Measurements from ENCODE around the gene PARD3. TPM values are rescaled to one million over a fixed set of nuclear protein-coding genes. Genes with fewer than 3 reads are reported as not detected.

PARD3 gene
- total and polyA plus RNA-seq, 2 experiments from 2014 or later: 47.2 to 59.7 TPM

DNA sequence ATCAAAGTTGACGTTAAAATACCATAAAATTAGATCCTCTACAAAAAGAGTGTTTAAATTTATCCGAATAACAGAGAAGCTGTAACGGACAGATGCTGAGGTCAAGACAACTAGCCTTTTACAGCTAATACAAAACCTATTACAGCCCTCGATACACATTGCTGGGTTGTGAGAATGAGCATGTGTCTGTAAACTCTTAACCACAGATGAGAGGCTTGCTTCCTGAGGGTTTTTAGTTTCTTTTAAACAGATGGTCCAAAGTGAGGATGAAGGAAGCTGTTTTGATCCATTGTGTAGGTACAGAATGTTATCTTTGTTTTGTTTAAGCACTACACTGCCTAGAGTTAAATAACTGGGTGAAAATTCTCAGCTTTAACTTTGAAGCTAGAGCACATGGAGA, 578.2 kb downstream of the PARD3 start:
- H3K27me3 ChIP-seq: no peaks in the 10 kb centered on the region
- TF ChIP-seq EZH2phosphoT487 (IDR thresholded peaks at IDR 0.05; ENCODE audit: low read depth, severe bottlenecking, unreplicated experiment) (no peak), EZH2 (IDR thresholded peaks at IDR 0.05; ENCODE audit: borderline replicate concordance) (no peak)
- TF ChIP-seq, protein P1, sequence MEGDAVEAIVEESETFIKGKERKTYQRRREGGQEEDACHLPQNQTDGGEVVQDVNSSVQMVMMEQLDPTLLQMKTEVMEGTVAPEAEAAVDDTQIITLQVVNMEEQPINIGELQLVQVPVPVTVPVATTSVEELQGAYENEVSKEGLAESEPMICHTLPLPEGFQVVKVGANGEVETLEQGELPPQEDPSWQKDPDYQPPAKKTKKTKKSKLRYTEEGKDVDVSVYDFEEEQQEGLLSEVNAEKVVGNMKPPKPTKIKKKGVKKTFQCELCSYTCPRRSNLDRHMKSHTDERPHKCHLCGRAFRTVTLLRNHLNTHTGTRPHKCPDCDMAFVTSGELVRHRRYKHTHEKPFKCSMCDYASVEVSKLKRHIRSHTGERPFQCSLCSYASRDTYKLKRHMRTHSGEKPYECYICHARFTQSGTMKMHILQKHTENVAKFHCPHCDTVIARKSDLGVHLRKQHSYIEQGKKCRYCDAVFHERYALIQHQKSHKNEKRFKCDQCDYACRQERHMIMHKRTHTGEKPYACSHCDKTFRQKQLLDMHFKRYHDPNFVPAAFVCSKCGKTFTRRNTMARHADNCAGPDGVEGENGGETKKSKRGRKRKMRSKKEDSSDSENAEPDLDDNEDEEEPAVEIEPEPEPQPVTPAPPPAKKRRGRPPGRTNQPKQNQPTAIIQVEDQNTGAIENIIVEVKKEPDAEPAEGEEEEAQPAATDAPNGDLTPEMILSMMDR (IDR thresholded peaks at IDR 0.05; ENCODE audit: poor library complexity): no peak
- H3K9me2 ChIP-seq (replicated peaks; ENCODE audit: insufficient read depth): no peaks in the 10 kb centered on the region
- no peak overlapping the region for H3K4me2 ChIP-seq
- no peaks in the 10 kb centered on the region for H3K9me3 ChIP-seq (ENCODE audit: low read depth)
- no peak for DNase-seq (ENCODE audit: low spot score)
- peaks cover 3% of the 10 kb centered on the region for H4K20me1 ChIP-seq (ENCODE audit: insufficient read depth, poor library complexity, severe bottlenecking)
- 58% methylated on average over 4 of the region's 4 CpGs for WGBS (ENCODE audit: low lambda C conversion rate, missing lambda C conversion rate)
- no peaks in the 10 kb centered on the region for H3K79me2 ChIP-seq
- no peak overlapping the region for H2AFZ ChIP-seq
- no peak overlapping the region for H3K27ac ChIP-seq
- no peak overlapping the region for H3K4me3 ChIP-seq
- H3K4me1 ChIP-seq (ENCODE audit: insufficient read depth): no peaks in the 10 kb centered on the region
- H3K36me3 ChIP-seq (replicated peaks; ENCODE audit: insufficient read depth, low read depth): no peaks in the 10 kb centered on the region

DNA sequence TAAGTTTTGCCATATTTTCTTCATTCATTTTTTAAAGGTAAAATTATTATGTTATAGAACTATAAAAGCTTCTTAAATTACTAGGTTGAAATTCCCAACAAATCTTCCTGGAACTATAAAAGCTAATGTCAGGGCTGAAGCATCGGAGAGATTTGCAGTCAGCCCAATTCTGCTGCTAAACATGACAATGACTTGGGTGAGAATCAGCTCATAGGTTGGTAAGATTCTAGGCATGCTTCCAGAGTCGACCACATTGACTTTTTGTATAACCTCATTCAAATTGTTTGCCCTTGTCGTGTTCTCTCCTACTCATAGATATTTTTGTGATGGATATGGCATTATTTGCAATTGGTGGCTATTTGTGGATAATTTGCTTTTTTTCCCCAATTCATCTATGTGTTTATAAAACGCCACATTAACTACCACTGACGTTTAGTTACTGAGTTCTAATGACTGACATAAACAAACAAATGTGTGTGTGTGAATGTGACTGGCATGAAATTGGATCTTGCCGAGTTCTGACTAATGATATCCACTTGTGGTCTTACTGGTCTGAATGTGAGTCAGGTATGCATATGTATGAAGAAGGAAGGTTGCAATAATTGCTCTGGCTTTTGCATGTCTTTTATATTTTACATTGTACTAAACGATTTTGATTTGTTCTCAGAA, 579.8 kb downstream of the PARD3 start:
- Histone ChIP-seq H3K27ac (no peak overlapping the region), H3K4me3 (no peak overlapping the region), H2AFZ (no peak overlapping the region), H3K9me3 (ENCODE audit: low read depth) (no peaks in the 10 kb centered on the region), H3K4me1 (ENCODE audit: insufficient read depth) (no peaks in the 10 kb centered on the region), H3K79me2 (no peaks in the 10 kb centered on the region), H3K4me2 (no peak overlapping the region), H4K20me1 (ENCODE audit: insufficient read depth, poor library complexity, severe bottlenecking) (peaks cover 3% of the 10 kb centered on the region), H3K9me2 (replicated peaks; ENCODE audit: insufficient read depth) (no peaks in the 10 kb centered on the region), H3K27me3 (no peaks in the 10 kb centered on the region), H3K36me3 (replicated peaks; ENCODE audit: insufficient read depth, low read depth) (no peaks in the 10 kb centered on the region)
- DNase-seq (ENCODE audit: low spot score): no peak
- WGBS (ENCODE audit: low lambda C conversion rate, missing lambda C conversion rate): 72% methylated on average over 7 of the region's 7 CpGs
- TF ChIP-seq, protein P1 (IDR thresholded peaks at IDR 0.05; ENCODE audit: poor library complexity): no peak
- TF ChIP-seq EZH2 (IDR thresholded peaks at IDR 0.05; ENCODE audit: borderline replicate concordance) (no peak), EZH2phosphoT487 (IDR thresholded peaks at IDR 0.05; ENCODE audit: low read depth, severe bottlenecking, unreplicated experiment) (no peak)

DNA sequence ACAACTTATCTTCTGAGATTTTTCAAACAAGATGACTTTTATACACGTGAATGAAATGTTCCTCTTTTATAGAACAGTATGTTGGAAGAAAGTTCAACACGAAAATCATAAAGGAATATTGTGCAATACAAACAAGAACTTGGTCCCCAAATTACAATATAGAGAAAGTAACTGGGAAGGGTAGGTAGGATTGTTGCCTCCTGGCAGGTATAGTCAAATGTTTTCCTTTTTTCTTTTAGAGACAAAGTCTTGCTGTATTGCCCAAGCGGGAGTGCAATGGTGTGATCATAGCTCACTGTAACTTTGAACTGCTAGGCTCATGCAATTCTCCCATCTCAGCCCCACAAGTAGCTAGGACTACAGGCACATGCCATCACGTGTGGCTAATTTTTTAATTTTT, 582.6 kb downstream of the PARD3 start:
- H2AFZ ChIP-seq: no peak overlapping the region
- no peaks in the 10 kb centered on the region for H3K79me2 ChIP-seq
- H4K20me1 ChIP-seq (ENCODE audit: insufficient read depth, poor library complexity, severe bottlenecking): peaks cover 3% of the 10 kb centered on the region
- no peaks in the 10 kb centered on the region for H3K27me3 ChIP-seq
- WGBS (ENCODE audit: low lambda C conversion rate, missing lambda C conversion rate): 87% methylated on average over 4 of the region's 4 CpGs
- DNase-seq (ENCODE audit: low spot score): no peak
- no peaks in the 10 kb centered on the region for H3K9me2 ChIP-seq (replicated peaks; ENCODE audit: insufficient read depth)
- H3K4me1 ChIP-seq (ENCODE audit: insufficient read depth): no peaks in the 10 kb centered on the region
- no peaks in the 10 kb centered on the region for H3K36me3 ChIP-seq (replicated peaks; ENCODE audit: insufficient read depth, low read depth)
- TF ChIP-seq EZH2phosphoT487 (IDR thresholded peaks at IDR 0.05; ENCODE audit: low read depth, severe bottlenecking, unreplicated experiment) (no peak), EZH2 (IDR thresholded peaks at IDR 0.05; ENCODE audit: borderline replicate concordance) (no peak)
- TF ChIP-seq, protein P1 (IDR thresholded peaks at IDR 0.05; ENCODE audit: poor library complexity): no peak
- H3K4me2 ChIP-seq: peak overlapping the region; percentile 26
- H3K4me3 ChIP-seq: no peak overlapping the region
- no peaks in the 10 kb centered on the region for H3K9me3 ChIP-seq (ENCODE audit: low read depth)
- peak overlapping the region; percentile 17 for H3K27ac ChIP-seq
